ENCODE data around the gene UBE2C.
"Not testable (repeated sequence)": the region's sequence is repeated elsewhere in the genome, so short reads cannot be mapped to it uniquely, and the experiment has no call there.

Gene UBE2C

GRCh38 chr20:45827712-45828111 is 15.3 kb downstream of the UBE2C start:
- Histone ChIP-seq H3K27ac (replicated peaks) (no peak overlapping the region), H3K27me3 (ENCODE audit: insufficient read depth, poor library complexity, severe bottlenecking) (peaks cover 8% of the 10 kb centered on the region), H3K4me3 (replicated peaks; ENCODE audit: insufficient read depth, low read length) (no peak overlapping the region)
- no peak for DNase-seq (ENCODE audit: low read depth in 1 of 2, low spot score in 1 of 2)
- TF ChIP-seq POLR2AphosphoS5 (IDR thresholded peaks at IDR 0.05; ENCODE audit: low read depth) (no peak), SPI1 (IDR thresholded peaks at IDR 0.05; ENCODE audit: borderline replicate concordance, low read depth) (no peak), GABPA (IDR thresholded peaks at IDR 0.05; ENCODE audit: low read depth) (no peak), REST (IDR thresholded peaks at IDR 0.05; ENCODE audit: insufficient replicate concordance, low read depth) (no peak), CTCF (IDR thresholded peaks at IDR 0.05; ENCODE audit: insufficient read depth, low read length) (no peak)

GRCh38 chr20:45828589-45828988 is 16.1 kb downstream of the UBE2C start:
- no peak for DNase-seq (ENCODE audit: low read depth in 1 of 2, low spot score in 1 of 2)
- no peak for TF ChIP-seq POLR2AphosphoS5 (IDR thresholded peaks at IDR 0.05; ENCODE audit: low read depth)
- no peak for TF ChIP-seq CTCF (IDR thresholded peaks at IDR 0.05; ENCODE audit: insufficient read depth, low read length)
- no peak for TF ChIP-seq SPI1 (IDR thresholded peaks at IDR 0.05; ENCODE audit: borderline replicate concordance, low read depth)
- TF ChIP-seq REST (IDR thresholded peaks at IDR 0.05; ENCODE audit: insufficient replicate concordance, low read depth) = no peak
- TF ChIP-seq GABPA (IDR thresholded peaks at IDR 0.05; ENCODE audit: low read depth) = no peak
- H3K27ac ChIP-seq (replicated peaks) = no peak overlapping the region
- no peak overlapping the region for H3K4me3 ChIP-seq (replicated peaks; ENCODE audit: insufficient read depth, low read length)
- peaks cover 2% of the 10 kb centered on the region for H3K27me3 ChIP-seq (ENCODE audit: insufficient read depth, poor library complexity, severe bottlenecking)

- H3K4me3 ChIP-seq (replicated peaks; ENCODE audit: insufficient read depth, low read length); H3K27me3 ChIP-seq (ENCODE audit: insufficient read depth, poor library complexity, severe bottlenecking); DNase-seq (ENCODE audit: low read depth in 1 of 2, low spot score in 1 of 2); H3K27ac ChIP-seq (replicated peaks): not testable (repeated sequence)
Measured at GRCh38 chr20:45829673-45830106, 17.2 kb downstream of the UBE2C start.

GRCh38 chr20:45832619-45833018 is 20.2 kb downstream of the UBE2C start:
- Histone ChIP-seq H3K27ac (replicated peaks) (no peak overlapping the region), H3K27me3 (ENCODE audit: insufficient read depth, poor library complexity, severe bottlenecking) (no peaks in the 10 kb centered on the region), H3K4me3 (replicated peaks; ENCODE audit: insufficient read depth, low read length) (no peak overlapping the region)
- no peak for DNase-seq (ENCODE audit: low read depth in 1 of 2, low spot score in 1 of 2)
- TF ChIP-seq POLR2AphosphoS5 (IDR thresholded peaks at IDR 0.05; ENCODE audit: low read depth) (no peak), REST (IDR thresholded peaks at IDR 0.05; ENCODE audit: insufficient replicate concordance, low read depth) (no peak), CTCF (IDR thresholded peaks at IDR 0.05; ENCODE audit: insufficient read depth, low read length) (no peak), GABPA (IDR thresholded peaks at IDR 0.05; ENCODE audit: low read depth) (no peak), SPI1 (IDR thresholded peaks at IDR 0.05; ENCODE audit: borderline replicate concordance, low read depth) (no peak)

Data from HL-60 (cell line).